Measurements from ENCODE around the gene IL15RA.
"Not testable (repeated sequence)": the region's sequence is repeated elsewhere in the genome, so short reads cannot be mapped to it uniquely, and the experiment has no call there.

The IL15RA gene

DNA sequence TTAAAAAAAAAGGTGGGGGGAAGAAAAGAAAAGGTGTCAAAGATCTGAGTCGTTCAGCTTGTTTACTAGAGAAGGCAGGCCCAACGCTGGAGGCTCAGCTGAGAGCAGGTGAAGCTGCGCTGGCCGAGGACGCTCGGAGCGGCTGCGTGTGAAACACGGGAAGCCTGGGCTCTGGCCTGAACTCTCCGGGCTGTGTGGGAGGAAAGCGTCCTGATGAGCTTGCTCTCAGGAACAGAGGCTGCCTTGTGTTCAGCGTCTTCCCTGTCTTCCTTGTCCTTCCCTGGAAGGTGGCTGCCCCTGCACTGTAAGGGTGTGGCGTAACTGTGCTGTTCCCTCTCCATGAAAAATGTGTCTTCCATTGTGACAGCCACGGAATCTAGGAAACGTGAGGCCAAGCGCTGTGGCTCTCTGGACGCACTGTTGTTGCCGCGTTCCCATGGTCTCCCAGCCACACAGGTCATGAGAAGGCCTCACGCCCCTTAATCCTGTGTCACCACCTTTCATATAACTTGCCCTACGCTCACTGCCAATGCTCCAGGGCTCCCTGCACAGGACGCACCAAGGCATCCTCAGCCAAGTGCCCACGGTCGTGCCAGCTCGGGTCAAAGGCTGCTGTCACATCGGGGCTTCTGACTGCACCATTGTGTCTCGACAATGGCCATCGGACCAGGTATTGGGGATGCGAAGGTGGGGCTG, 15.8 kb downstream of the IL15RA start:
- H3K9me3 ChIP-seq (ENCODE audit: control insufficient read depth, low read length): no peaks in the 10 kb centered on the region
- no peak overlapping the region for H3K27ac ChIP-seq
- H2AFZ ChIP-seq: no peak overlapping the region
- H3K79me2 ChIP-seq: no peaks in the 10 kb centered on the region
- no peak overlapping the region for H3K4me2 ChIP-seq (ENCODE audit: low read length)
- no peaks in the 10 kb centered on the region for H3K36me3 ChIP-seq (ENCODE audit: control insufficient read depth, insufficient read depth, low read length)
- no peak overlapping the region for H3K4me3 ChIP-seq (ENCODE audit: low read depth, low read length)
- H3K27me3 ChIP-seq (ENCODE audit: control insufficient read depth, insufficient read depth, low read length): no peaks in the 10 kb centered on the region
- H3K9ac ChIP-seq: no peak overlapping the region
- TF ChIP-seq, protein P1, sequence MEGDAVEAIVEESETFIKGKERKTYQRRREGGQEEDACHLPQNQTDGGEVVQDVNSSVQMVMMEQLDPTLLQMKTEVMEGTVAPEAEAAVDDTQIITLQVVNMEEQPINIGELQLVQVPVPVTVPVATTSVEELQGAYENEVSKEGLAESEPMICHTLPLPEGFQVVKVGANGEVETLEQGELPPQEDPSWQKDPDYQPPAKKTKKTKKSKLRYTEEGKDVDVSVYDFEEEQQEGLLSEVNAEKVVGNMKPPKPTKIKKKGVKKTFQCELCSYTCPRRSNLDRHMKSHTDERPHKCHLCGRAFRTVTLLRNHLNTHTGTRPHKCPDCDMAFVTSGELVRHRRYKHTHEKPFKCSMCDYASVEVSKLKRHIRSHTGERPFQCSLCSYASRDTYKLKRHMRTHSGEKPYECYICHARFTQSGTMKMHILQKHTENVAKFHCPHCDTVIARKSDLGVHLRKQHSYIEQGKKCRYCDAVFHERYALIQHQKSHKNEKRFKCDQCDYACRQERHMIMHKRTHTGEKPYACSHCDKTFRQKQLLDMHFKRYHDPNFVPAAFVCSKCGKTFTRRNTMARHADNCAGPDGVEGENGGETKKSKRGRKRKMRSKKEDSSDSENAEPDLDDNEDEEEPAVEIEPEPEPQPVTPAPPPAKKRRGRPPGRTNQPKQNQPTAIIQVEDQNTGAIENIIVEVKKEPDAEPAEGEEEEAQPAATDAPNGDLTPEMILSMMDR (IDR thresholded peaks at IDR 0.05): no peak
- no peaks in the 10 kb centered on the region for H3K4me1 ChIP-seq

DNA sequence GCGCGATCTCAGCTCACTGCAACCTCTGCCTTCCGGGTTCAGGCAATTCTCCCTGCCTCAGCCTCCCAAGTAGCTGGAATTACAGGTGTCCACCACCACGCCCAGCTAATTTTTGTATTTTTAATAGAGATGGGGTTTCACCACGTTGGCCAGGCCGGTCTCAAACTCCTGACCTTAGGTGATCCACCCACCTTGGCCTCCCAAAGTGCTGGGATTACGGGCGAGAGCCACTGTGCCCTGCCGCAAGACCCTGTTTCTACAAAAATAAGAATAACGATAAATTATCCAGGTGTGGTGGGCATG, 16.4 kb downstream of the IL15RA start:
- H3K4me2 ChIP-seq (ENCODE audit: low read length); H3K9me3 ChIP-seq (ENCODE audit: control insufficient read depth, low read length); H3K4me3 ChIP-seq (ENCODE audit: low read depth, low read length); H3K27ac ChIP-seq; H3K36me3 ChIP-seq (ENCODE audit: control insufficient read depth, insufficient read depth, low read length); H3K27me3 ChIP-seq (ENCODE audit: control insufficient read depth, insufficient read depth, low read length); H3K79me2 ChIP-seq; H2AFZ ChIP-seq; H3K4me1 ChIP-seq; H3K9ac ChIP-seq: not testable (repeated sequence)

DNA sequence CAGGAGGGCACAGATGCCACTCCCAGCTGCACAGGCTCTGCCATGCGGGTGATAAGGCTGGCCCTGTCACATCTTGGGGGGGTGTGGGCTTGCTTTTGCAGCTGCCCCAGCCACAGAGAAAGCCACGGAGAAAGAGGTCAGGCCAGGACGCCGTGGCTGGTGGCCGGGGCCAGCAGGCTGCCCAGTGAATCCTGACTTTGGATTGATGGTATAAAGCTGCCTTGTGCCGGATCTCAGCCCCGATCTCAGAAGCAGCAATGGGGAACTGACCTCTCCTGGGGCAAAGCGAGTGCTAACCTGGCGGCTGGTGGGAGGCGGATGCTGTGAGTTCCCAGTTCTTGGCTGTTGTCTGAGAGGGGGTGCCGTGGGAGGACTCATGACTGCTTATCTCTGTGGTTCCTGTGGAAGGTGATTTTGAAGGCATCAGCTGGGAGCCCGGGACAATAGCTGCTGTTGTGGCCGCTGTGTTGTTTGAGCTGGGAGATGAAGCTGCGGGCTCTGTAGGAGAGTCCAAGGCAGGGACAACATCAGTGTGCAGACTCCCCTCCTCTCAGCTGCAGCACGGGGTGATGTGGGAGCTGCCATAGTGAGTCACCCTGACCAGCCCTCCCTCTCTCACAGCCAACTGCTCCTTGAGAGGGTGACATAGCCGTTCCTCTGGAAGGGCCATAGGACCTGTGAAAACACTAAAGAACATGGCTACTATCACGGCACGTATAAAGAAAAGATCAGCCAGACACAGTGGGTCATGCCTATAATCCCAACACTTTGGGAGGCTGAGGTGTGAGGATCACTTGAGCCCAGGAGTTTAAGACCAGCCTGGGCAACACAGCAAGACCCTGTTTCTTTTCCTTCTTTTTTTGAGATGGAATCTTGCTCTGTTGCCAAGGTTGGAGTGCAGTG, 17.0 kb downstream of the IL15RA start:
- Histone ChIP-seq H3K79me2 (no peaks in the 10 kb centered on the region), H3K9ac (no peak overlapping the region), H3K4me2 (ENCODE audit: low read length) (no peak overlapping the region), H2AFZ (no peak overlapping the region), H3K4me3 (ENCODE audit: low read depth, low read length) (no peak overlapping the region), H3K27ac (no peak overlapping the region), H3K9me3 (ENCODE audit: control insufficient read depth, low read length) (no peaks in the 10 kb centered on the region), H3K4me1 (no peaks in the 10 kb centered on the region), H3K27me3 (ENCODE audit: control insufficient read depth, insufficient read depth, low read length) (no peaks in the 10 kb centered on the region), H3K36me3 (ENCODE audit: control insufficient read depth, insufficient read depth, low read length) (no peaks in the 10 kb centered on the region)
- TF ChIP-seq, protein P1 (IDR thresholded peaks at IDR 0.05): no peak

DNA sequence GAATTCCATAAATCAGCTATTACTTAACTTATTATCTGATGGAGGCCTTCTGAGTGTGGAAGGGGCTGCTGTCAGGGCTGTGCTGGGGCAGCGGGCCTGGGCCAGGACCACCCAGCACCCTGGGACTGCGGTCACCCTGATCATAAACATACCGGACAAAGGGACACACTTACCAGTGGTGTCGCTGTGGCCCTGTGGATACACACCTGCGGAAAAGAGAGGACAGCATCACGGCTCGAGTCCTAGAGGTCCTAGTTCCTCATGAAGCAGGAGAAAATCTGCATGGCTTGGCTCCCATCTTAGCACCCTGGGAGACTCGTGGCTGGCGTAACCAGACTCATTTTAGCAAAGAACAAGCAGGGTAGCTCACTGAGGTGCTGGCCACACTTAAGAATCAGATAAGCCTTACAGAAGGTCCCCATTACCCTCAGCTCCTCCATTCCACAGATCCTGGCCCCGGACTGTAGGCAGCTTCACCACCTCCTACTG, 17.7 kb downstream of the IL15RA start:
- Histone ChIP-seq H3K27me3 (ENCODE audit: control insufficient read depth, insufficient read depth, low read length) (no peaks in the 10 kb centered on the region), H3K79me2 (no peaks in the 10 kb centered on the region), H3K4me1 (no peaks in the 10 kb centered on the region), H3K27ac (no peak overlapping the region), H3K36me3 (ENCODE audit: control insufficient read depth, insufficient read depth, low read length) (no peaks in the 10 kb centered on the region), H3K9ac (no peak overlapping the region), H3K9me3 (ENCODE audit: control insufficient read depth, low read length) (no peaks in the 10 kb centered on the region), H3K4me2 (ENCODE audit: low read length) (no peak overlapping the region), H2AFZ (no peak overlapping the region), H3K4me3 (ENCODE audit: low read depth, low read length) (no peak overlapping the region)
- TF ChIP-seq, protein P1 (IDR thresholded peaks at IDR 0.05): no peak

DNA sequence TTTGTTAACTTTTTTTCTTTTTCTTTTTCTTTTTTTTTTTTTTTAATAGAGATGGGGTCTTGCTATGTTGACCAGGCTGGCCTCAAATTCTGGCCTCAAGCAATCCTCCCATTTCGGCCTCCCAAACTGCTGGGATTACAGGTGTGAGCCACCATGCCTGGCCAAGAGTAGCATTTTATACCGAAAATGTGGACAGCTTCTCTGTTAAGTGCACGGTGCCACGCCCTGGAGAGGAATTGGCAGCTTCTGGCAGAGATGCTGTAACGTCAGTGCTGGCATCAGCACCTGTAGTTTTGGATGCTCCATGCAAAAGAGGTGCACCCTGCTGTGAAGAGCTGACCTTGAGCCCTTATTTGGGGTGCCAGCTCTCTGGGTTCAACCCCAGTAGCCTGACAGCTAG, 18.2 kb downstream of the IL15RA start:
- Histone ChIP-seq H3K9ac (no peak overlapping the region), H2AFZ (no peak overlapping the region), H3K27me3 (ENCODE audit: control insufficient read depth, insufficient read depth, low read length) (no peaks in the 10 kb centered on the region), H3K4me3 (ENCODE audit: low read depth, low read length) (no peak overlapping the region), H3K79me2 (no peaks in the 10 kb centered on the region), H3K36me3 (ENCODE audit: control insufficient read depth, insufficient read depth, low read length) (no peaks in the 10 kb centered on the region), H3K9me3 (ENCODE audit: control insufficient read depth, low read length) (no peaks in the 10 kb centered on the region), H3K4me1 (no peaks in the 10 kb centered on the region), H3K27ac (no peak overlapping the region), H3K4me2 (ENCODE audit: low read length) (no peak overlapping the region)
- TF ChIP-seq, protein P1 (IDR thresholded peaks at IDR 0.05): no peak
